ENCODE measurements around the gene ZNF423.

The ZNF423 gene

GRCh38 chr16:49618955-49619354 is 237.0 kb downstream of the ZNF423 start:
- DNase-seq, result no peak

- DNase-seq, result no peak
Observed at GRCh38 chr16:49617710-49618330, 238.1 kb downstream of the ZNF423 start.

GRCh38 chr16:49617016-49617629 is 238.8 kb downstream of the ZNF423 start:
- no peak for DNase-seq

GRCh38 chr16:49615576-49615975 is 240.3 kb downstream of the ZNF423 start:
- no peak for DNase-seq

GRCh38 chr16:49610983-49611382 is 244.9 kb downstream of the ZNF423 start:
- no peak for DNase-seq

GRCh38 chr16:49608779-49609178 is 247.1 kb downstream of the ZNF423 start:
- DNase-seq, result no peak

GRCh38 chr16:49608098-49608497 is 247.8 kb downstream of the ZNF423 start:
- no peak for DNase-seq

GRCh38 chr16:49605536-49606254 is 250.2 kb downstream of the ZNF423 start:
- DNase-seq, result no peak

GRCh38 chr16:49604602-49605001 is 251.3 kb downstream of the ZNF423 start:
- DNase-seq, result no peak

GRCh38 chr16:49603956-49604355 is 252.0 kb downstream of the ZNF423 start:
- DNase-seq, result no peak

- DNase-seq, result no peak
Observed at GRCh38 chr16:49602976-49603310, 253.0 kb downstream of the ZNF423 start.

GRCh38 chr16:49602201-49602975 is 253.5 kb downstream of the ZNF423 start:
- DNase-seq, result no peak

- DNase-seq, result no peak
Observed at GRCh38 chr16:49601576-49601975, 254.3 kb downstream of the ZNF423 start.

- no peak for DNase-seq
Observed at GRCh38 chr16:49600976-49601375, 254.9 kb downstream of the ZNF423 start.

GRCh38 chr16:49600536-49600935 is 255.4 kb downstream of the ZNF423 start:
- DNase-seq, result no peak

- no peak for DNase-seq
Observed at GRCh38 chr16:49599704-49600103, 256.2 kb downstream of the ZNF423 start.

- DNase-seq, result no peak
Observed at GRCh38 chr16:49599281-49599680, 256.6 kb downstream of the ZNF423 start.

- DNase-seq, result no peak
Observed at GRCh38 chr16:49598383-49599170, 257.3 kb downstream of the ZNF423 start.

- no peak for DNase-seq
Observed at GRCh38 chr16:49597796-49598195, 258.1 kb downstream of the ZNF423 start.

- DNase-seq, result no peak
Observed at GRCh38 chr16:49596648-49597291, 259.1 kb downstream of the ZNF423 start.

- DNase-seq, result no peak
Observed at GRCh38 chr16:49596068-49596467, 259.8 kb downstream of the ZNF423 start.
